ENCODE measurements around the gene ZNF552.
"Not testable (repeated sequence)": the region's sequence is repeated elsewhere in the genome, so short reads cannot be mapped to it uniquely, and the experiment has no call there.

The ZNF552 gene

DNA sequence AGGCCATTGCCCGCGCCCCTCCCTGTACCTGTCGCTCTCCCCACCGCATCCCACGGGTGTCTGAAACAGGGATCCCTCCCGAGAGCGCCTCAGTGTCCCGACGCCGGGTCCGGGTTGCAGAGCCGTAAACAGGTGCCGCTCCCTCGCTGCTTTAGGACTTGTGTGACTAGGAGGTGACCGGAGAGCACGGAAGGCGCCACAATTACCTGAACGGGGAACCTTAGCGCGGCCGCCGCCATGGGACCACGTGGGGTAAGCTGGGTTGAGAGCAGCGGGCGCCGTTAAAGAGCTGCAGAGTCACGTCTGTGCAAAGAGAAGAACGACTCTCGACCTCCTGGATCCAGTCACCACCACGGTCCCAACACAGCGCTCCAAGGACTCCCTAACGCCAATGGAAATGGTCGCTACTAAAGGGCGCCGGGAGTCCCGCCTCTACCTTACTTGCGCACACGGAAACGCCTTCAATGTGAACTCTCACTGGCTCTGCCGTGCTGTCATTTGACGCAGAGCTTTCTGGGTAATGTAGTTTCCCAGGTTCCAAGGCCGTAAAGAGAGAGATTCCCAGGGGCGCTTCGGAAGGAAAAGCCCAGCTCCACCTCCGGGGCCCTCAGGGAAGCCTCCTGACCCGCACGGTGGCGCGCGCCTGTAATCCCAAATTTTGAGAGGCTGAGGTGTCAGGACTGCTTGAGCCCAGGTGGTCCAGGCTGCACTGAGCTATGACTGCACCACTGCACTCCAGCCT, at the start of gene ZNF552:
ZNF552 (minus strand) TSS at position 409 of the 742 bp plus-strand sequence; CDS start at position 239, 170 bp downstream.
- FAIRE-seq, result no peak

DNA sequence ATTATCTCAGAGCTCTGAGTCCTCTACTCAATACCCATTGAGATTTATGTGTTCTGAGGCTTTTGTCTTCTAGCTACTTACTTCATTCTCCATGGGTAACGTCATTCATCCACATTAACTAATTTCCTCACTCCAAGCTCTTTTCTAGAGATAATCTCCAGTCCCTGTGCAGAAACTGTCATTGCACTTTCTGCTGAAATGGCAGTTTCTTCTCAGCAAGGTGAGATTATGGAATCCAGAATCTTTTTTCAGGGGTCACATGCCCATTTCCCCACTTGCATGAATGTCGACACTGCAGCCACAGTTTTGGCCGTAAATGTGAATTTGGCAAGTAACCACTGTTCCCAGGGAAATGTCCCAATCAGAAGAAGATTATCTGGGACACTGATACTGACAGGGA, 47.6 kb upstream of the ZNF552 start:
- not testable (repeated sequence) for FAIRE-seq

DNA sequence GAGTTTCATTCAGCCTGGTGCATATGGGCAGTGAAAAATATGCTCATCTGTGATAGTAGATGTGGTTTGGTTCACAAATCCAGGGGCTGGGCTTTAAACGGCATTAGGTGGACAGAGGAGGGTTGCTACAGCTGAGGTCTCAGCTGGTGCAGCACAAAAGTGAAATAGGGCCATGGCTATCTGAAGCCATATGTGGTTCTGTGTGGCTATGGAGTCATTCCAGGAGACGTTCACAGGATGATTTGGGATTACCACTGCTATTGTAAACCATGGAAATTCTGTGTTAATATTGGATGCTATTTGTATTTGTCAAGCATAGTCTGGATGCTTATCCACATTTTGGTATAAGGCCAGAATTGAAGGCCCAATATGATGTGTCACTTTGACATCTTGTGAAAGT, 39.4 kb upstream of the ZNF552 start:
- FAIRE-seq, result not testable (repeated sequence)

DNA sequence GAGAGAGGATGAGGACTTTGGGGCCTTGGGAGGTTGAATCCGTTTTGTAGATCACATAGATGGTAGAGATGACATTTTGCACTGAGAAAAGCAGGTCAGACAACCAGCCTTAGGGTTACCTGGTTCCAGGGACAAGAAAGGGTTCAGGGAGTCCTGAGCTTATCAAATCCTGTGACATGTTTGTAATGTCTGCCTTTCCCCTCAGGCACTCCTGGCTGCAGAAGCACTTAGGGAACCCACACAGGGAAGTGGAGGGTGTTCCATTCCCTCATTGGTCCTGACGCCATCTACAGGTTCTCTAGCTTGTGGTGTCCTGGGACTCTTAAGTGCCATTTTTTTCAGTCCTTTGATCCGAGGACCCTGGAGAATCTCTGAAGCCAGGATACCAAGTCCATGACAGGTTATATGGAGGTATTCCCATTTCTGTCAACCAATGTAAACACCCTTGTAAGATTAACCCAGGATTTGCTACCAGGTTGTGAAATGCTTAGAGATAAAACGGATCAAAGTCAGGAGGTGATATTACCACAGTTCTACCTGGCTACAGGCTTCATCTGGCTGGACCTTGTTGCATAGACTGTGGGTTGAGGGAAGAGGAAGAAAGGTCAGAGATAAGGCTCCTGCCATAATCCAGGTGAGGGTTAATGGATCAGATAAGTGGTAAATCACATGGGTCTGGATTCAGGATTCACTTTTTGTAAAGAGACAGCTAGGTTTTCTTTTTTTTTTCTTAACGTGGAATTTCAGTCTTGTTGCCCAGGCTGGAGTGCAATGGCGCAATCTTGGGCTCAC, 37.3 kb upstream of the ZNF552 start:
- FAIRE-seq, result not testable (repeated sequence)

DNA sequence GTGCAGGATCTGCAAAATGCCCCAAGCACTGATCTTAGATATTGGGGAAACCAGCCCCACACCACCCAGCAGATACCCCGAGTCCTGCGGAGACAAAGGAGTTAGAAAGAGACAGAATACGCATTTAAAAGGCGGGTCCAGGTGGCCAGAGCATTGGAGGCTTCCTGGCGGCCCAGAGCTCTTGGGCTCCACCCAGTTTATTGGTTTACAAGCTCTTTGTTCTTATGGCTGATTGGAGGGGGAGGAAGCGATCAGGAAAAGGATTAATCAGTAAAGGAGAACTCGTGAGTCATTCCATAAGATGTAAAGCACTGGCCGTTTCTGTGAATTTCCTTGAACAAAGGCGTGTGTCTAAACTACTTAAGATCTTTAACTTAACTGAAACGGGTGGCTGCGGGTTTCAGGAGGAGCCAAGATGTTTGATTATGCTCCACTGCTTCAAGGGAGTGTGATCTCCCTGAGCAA, 35.9 kb upstream of the ZNF552 start:
- FAIRE-seq, result no peak

DNA sequence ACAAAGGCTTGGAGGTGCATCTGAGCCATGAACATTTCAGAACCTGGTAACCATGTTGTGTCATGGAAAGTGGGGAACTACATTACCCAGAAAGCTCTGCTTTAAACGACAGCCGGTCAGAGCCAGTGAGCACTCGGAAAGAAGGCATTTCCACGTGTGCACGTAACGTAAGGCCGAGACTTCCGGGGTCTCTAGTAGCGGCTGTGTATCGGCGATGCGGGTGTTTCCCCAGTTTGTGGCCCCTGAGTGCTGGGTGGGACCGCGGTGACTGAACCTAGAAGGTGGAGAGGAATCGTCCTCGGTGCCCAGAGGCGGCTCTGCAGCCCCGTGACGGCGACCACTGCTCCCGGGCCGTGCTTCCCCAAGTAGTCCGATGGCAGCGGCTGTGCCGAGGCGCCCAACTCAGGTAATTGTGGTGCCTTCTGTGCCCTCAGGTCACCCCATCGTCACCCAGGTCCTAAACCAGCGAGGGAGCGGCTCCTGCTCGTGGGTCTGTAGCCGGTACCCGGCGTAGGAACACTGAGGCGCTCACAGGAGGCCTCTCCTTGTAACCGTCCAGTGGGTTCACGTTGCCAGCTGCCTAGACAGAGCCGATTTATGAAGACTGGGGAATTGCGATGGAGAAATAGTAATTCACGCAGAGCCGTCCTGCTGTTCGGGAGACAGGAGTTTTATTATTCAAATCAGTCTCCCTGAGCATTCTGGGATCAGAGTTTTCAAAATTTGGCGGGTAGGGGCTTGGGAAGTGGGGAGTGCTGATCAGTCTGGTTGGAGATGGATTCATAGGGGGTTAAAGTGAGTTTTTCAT, 35.2 kb upstream of the ZNF552 start, which contains the start of gene ZNF587:
ZNF587 (plus strand) TSS at position 194 of the 808 bp plus-strand sequence; CDS start at position 374, 180 bp downstream.
- peak; percentile 90 for FAIRE-seq

DNA sequence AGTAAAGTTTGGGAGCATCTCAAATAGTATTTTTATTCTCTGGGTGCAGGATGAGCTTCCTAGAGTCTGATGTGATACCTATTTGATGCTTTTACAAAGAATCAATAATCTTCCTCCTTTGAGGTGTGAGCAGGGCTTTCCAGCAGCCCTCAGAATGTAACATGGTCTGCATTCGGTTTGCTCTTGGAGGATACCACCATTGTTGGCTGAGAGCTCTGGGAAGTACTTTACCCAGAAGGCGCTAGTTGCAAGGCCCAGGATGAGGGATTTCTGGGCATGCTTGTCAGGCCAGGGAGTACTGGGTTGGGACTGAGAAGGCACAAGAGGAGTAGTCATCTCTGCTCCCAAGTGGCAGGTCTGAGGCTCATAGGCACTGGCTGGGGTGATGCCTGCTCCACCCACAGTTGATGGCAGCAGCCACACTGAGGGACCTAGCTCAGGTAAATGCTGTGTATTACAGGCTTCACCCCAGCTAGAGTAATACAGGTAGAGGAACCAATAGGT, 34.5 kb upstream of the ZNF552 start:
- FAIRE-seq, result not testable (repeated sequence)

DNA sequence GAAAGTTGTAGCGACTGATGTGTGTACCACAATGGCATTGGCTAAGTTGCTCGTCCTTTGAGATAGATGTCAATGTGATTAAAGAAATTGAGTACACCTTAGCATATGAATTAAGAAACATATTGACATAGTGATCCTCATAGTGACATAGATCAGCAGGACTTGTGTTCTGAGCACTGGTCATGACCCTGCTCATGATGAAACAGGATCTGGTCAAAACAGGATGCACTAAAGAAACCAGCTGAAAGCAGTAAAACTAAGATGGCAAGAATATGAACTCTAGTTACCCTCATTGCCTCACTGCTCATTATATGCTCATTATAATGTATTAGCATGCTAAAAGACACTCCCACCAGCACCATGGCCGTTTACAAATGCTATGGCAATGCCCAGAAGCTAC, 32.5 kb upstream of the ZNF552 start:
- FAIRE-seq, result not testable (repeated sequence)

DNA sequence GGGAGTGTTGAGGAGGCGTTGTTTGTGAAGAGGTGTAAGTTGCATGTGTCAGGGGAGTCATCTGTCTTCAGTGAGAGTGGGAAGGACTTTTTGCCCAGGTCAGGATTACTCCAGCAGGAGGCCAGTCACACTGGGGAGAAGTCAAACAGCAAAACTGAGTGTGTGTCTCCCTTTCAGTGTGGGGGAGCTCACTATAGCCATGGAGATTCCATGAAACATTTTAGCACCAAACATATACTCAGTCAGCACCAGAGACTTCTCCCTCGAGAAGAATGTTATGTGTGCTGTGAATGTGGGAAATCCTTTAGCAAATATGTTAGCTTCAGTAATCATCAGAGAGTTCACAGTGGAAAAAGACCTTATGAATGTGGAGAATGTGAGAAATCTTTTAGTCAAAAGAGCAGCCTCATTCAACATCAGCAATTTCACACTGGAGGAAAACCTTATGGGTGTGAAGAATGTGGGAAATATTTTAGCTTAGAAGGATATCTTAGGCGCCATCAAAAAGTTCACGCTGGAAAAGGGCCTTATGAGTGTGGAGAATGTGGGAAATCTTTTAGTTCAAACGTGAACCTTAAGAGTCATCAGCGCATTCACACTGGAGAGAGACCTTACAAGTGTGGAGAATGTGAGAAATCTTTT, 26.5 kb upstream of the ZNF552 start:
- FAIRE-seq, result no peak

DNA sequence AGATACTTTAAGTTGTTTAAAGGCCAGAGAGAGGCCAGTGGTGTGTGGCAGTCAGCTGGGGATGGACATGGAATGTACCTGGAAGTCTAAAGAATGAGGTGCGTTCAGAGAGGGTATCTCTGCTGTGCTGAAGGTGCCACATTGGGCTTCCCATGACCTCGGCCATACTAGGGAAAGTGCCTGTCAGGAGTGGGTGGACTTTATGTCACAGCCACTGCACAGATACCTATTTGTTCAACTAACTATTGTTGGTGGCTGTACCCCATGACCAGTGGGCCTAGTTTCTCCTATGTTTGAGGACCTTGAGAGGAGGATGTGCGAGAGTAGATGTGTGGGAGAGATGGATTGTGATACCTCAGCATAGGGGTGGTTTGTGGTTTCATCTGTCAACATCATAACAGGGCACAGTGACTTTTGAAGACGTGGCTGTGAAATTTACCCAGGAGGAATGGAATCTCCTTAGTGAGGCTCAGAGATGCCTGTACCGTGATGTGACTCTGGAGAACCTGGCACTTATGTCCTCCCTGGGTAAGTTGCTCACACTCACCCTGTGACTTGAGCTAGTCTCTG, 24.0 kb upstream of the ZNF552 start:
- FAIRE-seq, result not testable (repeated sequence)

DNA sequence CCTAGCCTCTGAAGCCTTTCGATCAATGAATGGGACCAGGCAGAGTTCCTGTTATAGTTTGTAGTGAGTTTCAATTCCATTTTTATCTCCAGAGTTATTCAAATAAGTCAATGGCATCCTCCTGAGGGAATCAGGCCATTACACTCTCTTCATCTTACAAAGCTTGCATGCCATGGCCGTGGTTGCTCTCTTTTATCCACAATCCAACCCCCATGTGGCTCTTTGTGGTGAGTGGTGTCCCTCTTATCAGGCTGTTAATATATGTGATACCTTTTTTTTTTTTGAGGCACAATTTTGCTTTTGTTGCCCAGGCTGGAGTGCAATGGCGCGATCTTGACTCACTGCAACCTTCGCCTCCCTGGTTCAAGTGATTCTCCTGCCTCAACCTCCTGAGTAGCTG, 22.3 kb upstream of the ZNF552 start:
- not testable (repeated sequence) for FAIRE-seq

DNA sequence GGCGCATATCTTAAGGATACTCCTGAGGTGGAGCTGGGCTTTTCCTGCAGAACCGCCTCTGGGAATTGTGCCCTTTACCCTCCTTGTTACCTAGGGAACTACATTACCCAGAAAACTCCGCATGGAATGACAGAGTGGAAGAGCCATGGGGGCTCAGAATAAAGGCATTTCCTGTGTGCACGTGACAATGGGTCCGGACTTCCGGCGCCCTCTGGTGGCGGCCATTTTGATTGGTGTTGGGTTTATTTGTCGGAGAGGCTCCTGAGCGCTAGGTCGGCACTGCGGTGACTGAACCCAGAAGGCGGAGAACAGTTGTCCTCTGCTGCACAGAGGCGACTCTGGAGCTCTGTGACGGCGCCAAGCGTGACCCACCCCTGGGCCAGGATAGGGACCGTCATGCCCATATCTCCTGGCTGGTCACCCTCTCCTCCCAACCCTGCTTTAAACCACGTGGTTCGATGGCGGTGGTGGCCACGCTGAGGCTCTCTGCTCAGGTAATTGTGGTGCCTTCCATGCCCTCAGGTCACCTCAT, 15.4 kb upstream of the ZNF552 start, which contains the start of gene ZNF587B:
ZNF587B (plus strand) TSS at position 229 of the 532 bp plus-strand sequence; CDS start at position 459, 230 bp downstream.
- FAIRE-seq, result peak; percentile 17

DNA sequence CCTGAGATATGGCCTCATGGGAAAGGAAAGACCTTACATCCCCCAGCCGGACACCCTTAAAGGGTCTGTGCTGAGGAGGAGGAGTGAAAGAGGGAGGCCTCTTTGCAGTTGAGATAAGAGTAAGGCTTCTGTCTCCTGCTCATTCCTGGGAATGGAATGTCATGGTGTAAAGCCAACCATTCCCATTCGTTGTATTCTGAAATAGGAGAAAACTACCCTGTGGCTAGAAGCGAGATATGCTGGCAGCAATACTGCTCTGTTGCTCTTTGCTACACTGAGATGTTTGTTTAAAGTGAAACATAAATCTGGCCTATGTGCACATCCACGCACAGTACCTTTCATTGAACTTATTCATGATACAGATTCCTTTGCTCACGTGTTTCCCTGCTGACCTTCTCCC, 14.6 kb upstream of the ZNF552 start:
- FAIRE-seq, result no peak

DNA sequence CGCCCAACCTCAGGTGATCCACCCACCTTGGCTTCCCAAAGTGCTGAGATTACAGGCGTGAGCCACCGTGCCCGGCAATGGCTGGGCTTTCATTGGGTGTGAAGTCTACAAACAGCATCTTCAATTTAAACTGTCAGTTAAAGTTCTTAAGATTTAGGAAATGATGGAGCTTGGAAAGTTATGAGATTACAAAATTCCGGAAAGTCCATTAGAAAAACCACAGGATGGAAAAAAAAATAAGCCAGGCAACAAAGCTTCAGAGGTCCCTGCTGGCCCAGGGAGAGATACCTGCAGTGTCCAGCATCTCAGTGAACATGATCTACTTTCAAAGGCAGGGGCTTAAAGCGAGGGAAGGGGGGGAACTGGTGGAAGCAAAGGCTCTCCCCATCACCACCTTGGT, 10.8 kb upstream of the ZNF552 start:
- no peak for FAIRE-seq

DNA sequence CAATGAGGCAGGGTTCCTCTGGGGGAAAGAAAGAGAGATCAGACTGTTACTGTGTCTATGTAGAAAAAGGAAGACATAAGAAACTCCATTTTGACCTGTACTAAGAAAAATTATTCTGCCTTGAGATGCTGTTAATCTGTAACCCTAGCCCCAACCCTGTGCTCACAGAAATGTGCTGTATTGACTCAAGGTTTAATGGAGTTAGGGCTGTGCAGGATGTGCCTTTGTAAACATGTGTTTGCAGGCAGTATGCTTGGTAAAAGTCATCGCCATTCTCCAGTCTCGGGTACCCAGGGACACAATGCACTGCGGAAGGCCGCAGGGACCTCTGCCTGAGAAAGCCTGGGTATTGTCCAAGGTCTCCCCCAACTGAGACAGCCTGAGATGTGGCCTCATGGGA, 8.9 kb upstream of the ZNF552 start:
- not testable (repeated sequence) for FAIRE-seq

DNA sequence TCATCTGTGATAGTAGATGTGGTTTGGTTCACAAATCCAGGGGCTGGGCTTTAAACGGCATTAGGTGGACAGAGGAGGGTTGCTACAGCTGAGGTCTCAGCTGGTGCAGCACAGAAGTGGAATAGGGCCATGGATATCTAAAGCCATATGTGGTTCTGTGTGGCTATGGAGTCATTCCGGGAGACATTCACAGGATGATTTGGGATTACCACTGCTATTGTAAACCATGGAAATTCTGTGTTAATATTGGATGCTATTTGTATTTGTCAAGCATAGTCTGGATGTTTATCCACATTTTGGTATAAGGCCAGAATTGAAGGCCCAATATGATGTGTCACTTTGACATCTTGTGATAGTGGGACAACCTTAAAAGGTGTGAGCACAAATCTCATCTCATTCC, 8.4 kb upstream of the ZNF552 start:
- FAIRE-seq, result not testable (repeated sequence)

DNA sequence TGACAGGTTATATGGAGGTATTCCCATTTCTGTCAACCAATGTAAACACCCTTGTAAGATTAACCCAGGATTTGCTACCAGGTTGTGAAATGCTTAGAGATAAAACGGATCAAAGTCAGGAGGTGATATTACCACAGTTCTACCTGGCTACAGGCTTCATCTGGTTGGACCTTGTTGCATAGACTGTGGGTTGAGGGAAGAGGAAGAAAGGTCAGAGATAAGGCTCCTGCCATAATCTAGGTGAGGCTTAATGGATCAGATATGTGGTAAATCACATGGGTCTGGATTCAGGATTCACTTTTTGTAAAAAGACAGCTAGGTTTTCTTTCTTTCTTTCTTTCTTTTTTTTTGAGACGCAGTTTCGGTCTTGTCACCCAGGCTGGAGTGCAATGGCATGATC, 6.8 kb upstream of the ZNF552 start:
- FAIRE-seq, result not testable (repeated sequence)

DNA sequence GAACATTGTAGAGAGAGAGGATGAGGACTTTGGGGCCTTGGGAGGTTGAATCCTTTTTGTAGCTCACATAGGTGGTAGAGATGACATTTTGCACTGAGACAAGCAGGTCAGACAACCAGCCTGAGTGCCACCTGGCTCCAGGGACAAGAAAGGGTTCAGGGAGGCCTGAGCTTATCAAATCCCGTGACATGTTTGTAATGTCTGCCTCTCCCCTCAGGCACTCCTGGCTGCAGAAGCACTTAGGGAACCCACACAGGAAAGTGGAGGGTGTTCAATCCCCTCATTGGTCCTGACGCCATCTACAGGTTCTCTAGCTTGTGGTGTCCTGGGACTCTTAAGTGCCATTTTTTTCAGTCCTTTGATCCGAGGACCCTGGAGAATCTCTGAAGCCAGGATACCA, 6.4 kb upstream of the ZNF552 start:
- not testable (repeated sequence) for FAIRE-seq

DNA sequence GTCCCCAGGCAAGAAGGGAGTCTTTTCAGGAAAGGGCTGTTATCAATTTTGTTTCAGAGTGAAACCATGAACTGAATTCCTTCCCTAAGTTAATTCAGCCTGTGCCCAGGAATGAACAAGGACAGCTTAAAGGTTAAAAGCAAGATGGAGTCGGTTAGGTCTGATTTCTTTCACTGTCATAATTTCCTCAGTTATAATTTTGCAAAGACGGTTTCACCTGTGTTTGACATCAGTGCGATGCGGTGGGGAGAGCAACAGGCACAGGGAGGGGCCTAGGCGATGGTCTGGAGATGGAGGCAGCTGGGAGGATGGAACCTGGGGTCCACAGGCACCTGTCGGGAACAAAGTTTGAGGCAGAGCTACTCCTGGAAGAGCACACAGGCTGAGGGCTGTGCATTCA, 5.9 kb upstream of the ZNF552 start:
- no peak for FAIRE-seq

DNA sequence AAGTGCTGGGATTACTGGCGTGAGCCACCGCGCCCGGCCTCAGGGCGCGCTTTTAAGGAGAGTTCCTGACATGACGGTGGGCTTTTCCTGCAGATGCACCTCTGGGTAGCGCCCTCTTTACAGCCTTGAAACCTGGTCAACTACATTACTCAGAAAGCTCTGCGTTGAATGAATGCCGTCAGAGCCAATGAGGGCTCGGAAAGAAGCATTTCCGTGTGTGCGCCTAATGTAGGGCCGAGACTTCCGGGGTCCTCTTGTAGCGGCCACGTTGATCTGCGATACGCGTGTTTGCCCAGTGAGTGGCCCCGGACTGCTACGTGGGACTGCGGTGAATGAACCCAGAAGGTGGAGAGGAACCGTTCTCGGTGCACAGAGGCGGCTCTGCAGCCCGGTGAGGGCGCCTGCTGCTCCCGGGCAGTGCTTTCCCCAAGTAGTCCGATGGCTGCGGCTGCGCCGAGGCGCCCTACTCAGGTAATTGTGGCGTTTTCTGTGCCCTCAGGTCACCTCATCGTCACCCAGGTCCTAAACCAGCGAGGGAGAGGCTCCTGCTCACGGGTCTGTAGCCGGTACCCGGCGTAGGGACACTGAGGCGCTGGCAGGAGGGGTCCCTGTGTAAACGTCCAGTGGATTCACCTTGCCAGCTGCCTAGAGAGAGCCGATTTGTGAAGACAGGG, 4.9 kb upstream of the ZNF552 start:
- FAIRE-seq, result no peak

DNA sequence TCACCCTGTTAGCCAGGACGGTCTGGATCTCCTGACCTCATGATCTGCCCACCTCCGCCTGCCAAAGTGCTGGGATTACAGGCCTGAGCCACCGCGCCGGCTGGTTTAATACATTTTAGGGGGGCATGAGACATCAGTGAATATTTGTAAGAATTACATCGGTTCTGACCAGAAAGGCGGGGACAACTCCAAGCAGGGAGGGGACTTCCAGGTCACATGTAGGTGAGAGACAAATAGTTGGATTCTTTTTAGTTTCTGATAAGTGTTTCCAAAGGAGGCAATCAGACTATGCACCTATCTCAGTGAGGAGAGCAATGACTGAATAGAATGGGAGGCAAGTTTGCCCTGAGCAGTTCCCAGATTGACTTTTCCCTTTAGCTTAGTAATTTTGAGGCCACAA, 3.7 kb upstream of the ZNF552 start:
- no peak for FAIRE-seq
